GM10266 (cell line): Measurements from ENCODE around the gene SHQ1.
A peak's percentile ranks its signal among the peaks of the same experiment; 100 is the strongest.

Experiments used
- DNase-seq: peaks from one replicate; pipeline ENCODE4 v3.0.0; 2012; ENCODE audit errors: extremely low spot score
- CTCF ChIP-seq: IDR thresholded peaks from 2 replicates; pipeline ENCODE4 v1.5.1; 2012; ENCODE audit warnings: mild to moderate bottlenecking, low read depth; ENCODE audit not compliant: control insufficient read depth, insufficient read depth; ENCODE audit errors: missing control alignments

The SHQ1 gene

GRCh38 chr3:72761410-72761809, 86.8 kb downstream of the SHQ1 start:
- no peak for DNase-seq
- no peak for TF ChIP-seq CTCF

GRCh38 chr3:72760225-72760624, 88.0 kb downstream of the SHQ1 start:
- TF ChIP-seq CTCF: no peak
- DNase-seq: no peak

GRCh38 chr3:72756900-72757299, 91.3 kb downstream of the SHQ1 start:
- DNase-seq: peak; percentile 56
- no peak for TF ChIP-seq CTCF

GRCh38 chr3:72754582-72754981, 93.7 kb downstream of the SHQ1 start:
- TF ChIP-seq CTCF: no peak
- no peak for DNase-seq

- DNase-seq: no peak
- TF ChIP-seq CTCF: no peak
These were observed 94.8 kb downstream of the SHQ1 start for GRCh38 chr3:72753495-72753894.

- DNase-seq: no peak
- TF ChIP-seq CTCF: no peak
These were observed 97.8 kb downstream of the SHQ1 start for GRCh38 chr3:72750405-72750965.

- TF ChIP-seq CTCF: no peak
- DNase-seq: no peak
These were observed 99.6 kb downstream of the SHQ1 start for GRCh38 chr3:72748659-72749058.
